ENCODE results near the gene ADGRA3. TPM values are rescaled to one million over a fixed set of nuclear protein-coding genes. Genes with fewer than 3 reads are reported as not detected.

Gene ADGRA3
- total RNA-seq, 1 donor from 2014 or later = 18.5 TPM

- no peaks in the 10 kb centered on the region for H3K9me3 ChIP-seq
- peaks cover 9% of the 10 kb centered on the region for H3K4me1 ChIP-seq
- no peak overlapping the region for H3K27ac ChIP-seq
- H3K36me3 ChIP-seq = no peaks in the 10 kb centered on the region
- DNase-seq = no peak
- intact Hi-C loops (cut with DNase I) = no loop called here
- TF ChIP-seq CTCF (IDR thresholded peaks at IDR 0.05) = no peak
- no peaks in the 10 kb centered on the region for H3K27me3 ChIP-seq
- ATAC-seq = no peak
- no peak overlapping the region for H3K4me3 ChIP-seq
Observed at GRCh38 chr4:22486276-22486675, 29.6 kb downstream of the ADGRA3 start.

DNA sequence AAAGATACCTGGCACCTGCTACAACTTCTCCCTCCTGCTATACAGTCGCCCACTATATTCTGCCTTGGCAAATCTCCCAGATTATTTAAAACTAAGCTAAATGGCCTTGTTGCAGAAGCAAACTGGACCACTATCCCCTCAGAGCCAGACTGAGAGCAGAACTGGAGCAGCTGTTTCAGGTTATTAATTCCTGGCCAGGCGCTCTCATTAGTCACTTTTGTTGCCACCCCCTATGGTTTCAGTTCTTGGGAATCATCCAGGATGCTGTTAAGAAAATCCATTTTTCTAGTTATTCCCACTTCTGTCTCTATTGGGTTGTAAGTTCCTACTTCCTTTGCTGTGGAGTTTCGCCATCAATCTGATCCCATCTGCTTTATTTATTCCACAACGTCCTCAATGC lies 30.1 kb downstream of the ADGRA3 start:
- Histone ChIP-seq H3K4me3 (no peak overlapping the region), H3K27ac (no peak overlapping the region), H3K36me3 (no peaks in the 10 kb centered on the region), H3K27me3 (no peaks in the 10 kb centered on the region), H3K4me1 (peaks cover 9% of the 10 kb centered on the region), H3K9me3 (no peaks in the 10 kb centered on the region)
- no peak for ATAC-seq
- intact Hi-C loops (cut with DNase I) = no loop called here
- no peak for TF ChIP-seq CTCF (IDR thresholded peaks at IDR 0.05)
- no peak for DNase-seq

DNA sequence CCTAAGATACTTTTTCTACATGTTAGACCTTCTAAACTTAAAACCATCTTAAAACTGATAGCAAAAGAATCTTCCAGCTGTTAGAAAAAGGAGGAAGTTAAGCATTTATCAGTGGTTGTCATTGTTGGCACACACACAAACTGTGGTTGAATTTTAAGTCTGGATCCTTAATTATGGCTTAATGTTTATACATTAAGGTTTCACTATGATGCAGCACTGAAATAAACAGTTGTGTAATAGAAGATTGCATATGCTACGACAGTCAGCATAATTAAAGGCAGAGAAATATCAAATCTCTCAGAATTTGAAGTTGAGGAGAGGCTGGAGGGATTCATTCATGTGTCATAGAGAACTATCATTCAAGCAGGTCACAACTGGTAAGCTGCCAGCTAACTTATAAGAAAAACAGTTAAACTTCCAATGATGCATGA lies 32.3 kb downstream of the ADGRA3 start:
- H3K27me3 ChIP-seq = no peaks in the 10 kb centered on the region
- no peak overlapping the region for H3K4me3 ChIP-seq
- ATAC-seq = no peak
- TF ChIP-seq CTCF (IDR thresholded peaks at IDR 0.05) = no peak
- H3K36me3 ChIP-seq = no peaks in the 10 kb centered on the region
- H3K27ac ChIP-seq = no peak overlapping the region
- intact Hi-C loops (cut with DNase I) = no loop called here
- no peak for DNase-seq
- peaks cover 9% of the 10 kb centered on the region for H3K4me1 ChIP-seq
- H3K9me3 ChIP-seq = no peaks in the 10 kb centered on the region

- TF ChIP-seq CTCF (IDR thresholded peaks at IDR 0.05) = no peak
- Histone ChIP-seq H3K36me3 (no peaks in the 10 kb centered on the region), H3K27ac (no peak overlapping the region), H3K27me3 (no peaks in the 10 kb centered on the region), H3K4me3 (no peak overlapping the region), H3K4me1 (peaks cover 9% of the 10 kb centered on the region), H3K9me3 (no peaks in the 10 kb centered on the region)
- intact Hi-C loops (cut with DNase I) = no loop called here
- ATAC-seq (peak; percentile 14), DNase-seq (no peak)
Observed at GRCh38 chr4:22482250-22483127, 33.4 kb downstream of the ADGRA3 start.

GRCh38 chr4:22480675-22481327 lies 35.1 kb downstream of the ADGRA3 start:
- no peaks in the 10 kb centered on the region for H3K36me3 ChIP-seq
- no peaks in the 10 kb centered on the region for H3K27me3 ChIP-seq
- no peaks in the 10 kb centered on the region for H3K9me3 ChIP-seq
- intact Hi-C loops (cut with DNase I) = no loop called here
- ATAC-seq (no peak), DNase-seq (no peak)
- H3K27ac ChIP-seq = no peak overlapping the region
- peaks cover 9% of the 10 kb centered on the region for H3K4me1 ChIP-seq
- TF ChIP-seq CTCF (IDR thresholded peaks at IDR 0.05) = no peak
- H3K4me3 ChIP-seq = no peak overlapping the region
